GM18858 (cell line): ENCODE results near the gene ANKRD16.
"Not testable (repeated sequence)": the region's sequence is repeated elsewhere in the genome, so short reads cannot be mapped to it uniquely, and the experiment has no call there.

ENCODE experiments used
- ATAC-seq: cut with Tn5 transposase; IDR thresholded peaks from one replicate; pipeline ENCODE4 v1.9.1; 2021; ENCODE audit not compliant: unreplicated experiment

ANKRD16 gene

DNA sequence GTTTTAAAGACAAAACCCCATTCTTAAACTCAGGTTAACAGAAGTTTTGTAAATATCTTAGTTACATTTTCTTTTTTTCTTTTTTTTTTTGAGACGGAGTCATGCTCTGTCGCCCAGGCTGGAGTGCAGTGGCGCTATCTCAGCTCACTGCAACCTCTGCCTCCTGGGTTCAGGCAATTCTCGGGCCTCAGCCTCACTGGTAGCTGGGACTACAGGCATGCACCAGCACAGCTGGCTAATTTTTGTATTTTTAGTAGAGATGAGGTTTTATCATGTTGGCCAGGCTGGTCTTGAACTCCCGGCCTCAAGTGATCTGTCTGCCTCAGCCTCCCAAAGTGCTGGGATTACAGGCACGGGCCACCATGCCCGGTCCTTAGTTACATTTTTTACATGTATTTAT is 12.7 kb downstream of the ANKRD16 start:
- ATAC-seq = not testable (repeated sequence)

- ATAC-seq = no peak
Observed at GRCh38 chr10:5876181-5876768, 13.4 kb downstream of the ANKRD16 start.

GRCh38 chr10:5873515-5873995 is 16.1 kb downstream of the ANKRD16 start:
- no peak for ATAC-seq

- no peak for ATAC-seq
Observed at GRCh38 chr10:5871596-5871995, 18.1 kb downstream of the ANKRD16 start.

- no peak for ATAC-seq
Observed at GRCh38 chr10:5869156-5869555, 20.5 kb downstream of the ANKRD16 start.

- ATAC-seq = not testable (repeated sequence)
Observed at GRCh38 chr10:5868383-5868782, 21.3 kb downstream of the ANKRD16 start.

- not testable (repeated sequence) for ATAC-seq
Observed at GRCh38 chr10:5867091-5867615, 22.5 kb downstream of the ANKRD16 start.

DNA sequence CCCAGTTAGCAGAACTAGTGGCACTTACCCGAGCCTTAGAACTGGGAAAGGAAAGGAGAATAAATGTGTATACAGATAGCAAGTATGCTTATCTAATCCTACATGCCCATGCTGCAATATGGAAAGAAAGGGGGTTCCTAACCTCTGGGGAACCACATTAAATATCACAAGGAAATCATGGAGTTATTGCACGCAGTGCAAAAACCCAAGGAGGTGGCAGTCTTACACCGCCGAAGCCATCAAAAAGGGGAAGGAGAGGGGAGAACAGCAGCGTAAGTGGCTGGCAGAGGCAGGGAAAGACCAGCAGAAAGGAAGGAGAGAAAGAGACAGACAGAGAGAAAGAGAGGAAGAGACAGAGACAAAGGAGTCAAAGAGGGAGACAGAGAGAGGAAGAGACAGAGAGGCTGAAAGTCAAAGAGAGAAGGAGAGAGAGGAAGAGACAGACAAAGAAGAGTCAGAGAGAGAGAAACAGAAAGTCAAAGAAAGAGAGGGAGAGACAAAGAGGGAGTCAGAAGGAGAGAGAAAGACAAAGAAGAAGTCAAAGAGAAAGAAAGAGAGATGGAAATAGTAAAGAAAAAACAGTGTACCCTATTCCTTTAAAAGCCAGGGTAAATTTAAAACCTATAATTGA is 23.1 kb downstream of the ANKRD16 start:
- not testable (repeated sequence) for ATAC-seq

DNA sequence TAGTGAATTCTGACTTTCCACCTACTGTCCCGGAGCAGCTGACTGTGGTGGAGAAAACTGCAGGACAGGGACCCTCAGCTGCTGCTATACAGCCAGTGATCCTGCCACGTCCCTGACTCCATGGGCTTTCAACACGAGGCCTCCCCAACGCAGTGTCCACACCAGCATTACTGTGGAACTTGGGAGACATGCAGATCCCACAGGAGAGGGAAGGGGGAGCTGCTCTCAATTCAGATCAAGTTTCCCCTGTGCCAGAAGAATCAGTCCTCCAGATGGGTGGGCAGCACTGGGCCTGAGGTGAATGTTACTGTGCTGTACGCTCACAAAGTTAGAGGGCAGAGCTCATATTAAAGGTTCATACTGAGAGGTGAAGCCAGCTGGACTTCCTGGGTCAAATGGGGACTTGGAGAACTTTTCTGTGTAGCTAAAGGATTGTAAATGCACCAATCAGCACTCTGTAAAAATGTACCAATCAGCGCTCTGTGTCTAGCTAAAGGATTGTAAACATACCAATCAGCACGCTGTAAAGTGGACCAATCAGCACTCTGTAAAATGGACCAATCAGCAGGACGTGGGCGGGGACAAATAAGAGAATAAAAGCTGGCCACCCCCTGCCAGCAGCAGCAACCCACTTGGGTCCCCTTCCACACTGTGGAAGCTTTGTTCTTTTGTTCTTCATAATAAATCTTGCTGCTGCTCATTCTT is 26.6 kb downstream of the ANKRD16 start:
- ATAC-seq = not testable (repeated sequence)

GRCh38 chr10:5862360-5862961 is 27.2 kb downstream of the ANKRD16 start:
- ATAC-seq = peak; percentile 95

DNA sequence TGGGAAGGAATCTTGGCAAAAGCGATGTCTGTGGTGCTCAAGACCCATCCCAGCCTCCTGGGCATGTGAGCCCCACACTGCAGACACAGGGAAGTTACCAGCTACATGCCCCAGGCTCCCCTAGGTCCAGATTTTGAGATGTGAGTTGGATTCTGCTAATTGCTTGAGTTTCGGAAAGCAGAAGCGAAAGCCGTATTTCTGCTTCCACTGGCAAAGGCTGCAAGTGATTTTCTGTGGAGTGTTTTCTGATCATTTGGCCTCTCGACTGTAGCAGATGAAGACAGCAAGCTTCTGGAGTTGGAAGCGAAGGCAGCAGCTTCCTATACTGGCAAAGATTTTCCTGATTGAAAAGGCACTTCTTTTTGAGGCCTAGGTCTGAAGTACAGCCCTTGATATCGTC is 29.6 kb downstream of the ANKRD16 start:
- no peak for ATAC-seq

- ATAC-seq = no peak
Observed at GRCh38 chr10:5858811-5859210, 30.9 kb downstream of the ANKRD16 start.

GRCh38 chr10:5856701-5857004 is 33.0 kb downstream of the ANKRD16 start:
- ATAC-seq = no peak

DNA sequence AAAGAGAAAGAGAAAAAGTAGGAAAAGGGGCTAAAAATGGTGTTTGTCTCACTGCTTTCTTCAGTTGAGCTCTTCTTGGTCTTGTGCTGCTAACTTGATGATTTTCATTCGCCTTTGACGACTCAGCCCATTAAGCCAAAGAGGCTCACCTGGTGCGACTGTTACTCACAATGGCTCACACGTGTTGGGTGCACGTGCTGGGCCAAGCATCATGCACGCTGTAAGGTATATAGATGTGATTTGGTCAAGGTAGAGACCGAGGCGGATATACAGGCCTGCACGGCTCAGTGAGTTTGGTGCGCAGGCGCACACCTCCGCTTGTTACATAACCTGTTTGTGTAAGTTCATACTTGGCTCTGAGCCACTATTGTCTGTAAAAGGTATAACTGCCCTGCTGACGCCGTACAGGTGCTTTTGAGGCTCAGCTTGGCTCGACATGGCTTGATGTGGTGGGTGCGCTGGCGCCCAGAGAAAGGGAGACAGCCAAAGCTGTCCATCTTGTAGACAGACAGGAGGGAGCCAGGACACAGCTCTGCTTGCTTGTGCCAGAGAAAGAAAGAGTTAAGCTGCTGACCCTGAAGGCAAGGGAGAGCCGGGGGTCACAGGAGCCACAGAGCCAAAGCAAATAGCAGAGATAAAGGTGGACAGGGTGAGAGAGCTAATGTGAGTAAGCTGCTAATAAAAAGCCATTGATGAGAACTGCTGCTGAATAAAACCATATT is 33.6 kb downstream of the ANKRD16 start:
- no peak for ATAC-seq

DNA sequence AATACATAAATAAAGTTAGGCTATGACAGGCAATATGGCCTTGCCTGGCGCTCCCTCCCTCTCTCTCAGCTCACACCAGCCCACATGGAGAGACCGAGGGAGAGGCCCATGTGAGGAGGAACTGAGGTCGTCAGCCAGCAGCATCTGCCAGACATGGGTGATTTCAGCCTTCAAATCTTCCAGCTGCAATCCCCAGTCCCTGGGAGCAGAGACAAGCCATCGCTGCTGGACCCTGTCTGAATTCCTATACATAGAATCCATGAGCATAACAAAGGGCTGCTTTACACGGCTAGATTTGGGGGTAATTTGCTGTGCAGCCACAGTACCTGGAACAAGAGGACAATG is 35.6 kb downstream of the ANKRD16 start:
- ATAC-seq = no peak

GRCh38 chr10:5846667-5847066 is 43.0 kb downstream of the ANKRD16 start:
- ATAC-seq = not testable (repeated sequence)

- ATAC-seq = no peak
Observed at GRCh38 chr10:5844345-5845055, 45.2 kb downstream of the ANKRD16 start.

DNA sequence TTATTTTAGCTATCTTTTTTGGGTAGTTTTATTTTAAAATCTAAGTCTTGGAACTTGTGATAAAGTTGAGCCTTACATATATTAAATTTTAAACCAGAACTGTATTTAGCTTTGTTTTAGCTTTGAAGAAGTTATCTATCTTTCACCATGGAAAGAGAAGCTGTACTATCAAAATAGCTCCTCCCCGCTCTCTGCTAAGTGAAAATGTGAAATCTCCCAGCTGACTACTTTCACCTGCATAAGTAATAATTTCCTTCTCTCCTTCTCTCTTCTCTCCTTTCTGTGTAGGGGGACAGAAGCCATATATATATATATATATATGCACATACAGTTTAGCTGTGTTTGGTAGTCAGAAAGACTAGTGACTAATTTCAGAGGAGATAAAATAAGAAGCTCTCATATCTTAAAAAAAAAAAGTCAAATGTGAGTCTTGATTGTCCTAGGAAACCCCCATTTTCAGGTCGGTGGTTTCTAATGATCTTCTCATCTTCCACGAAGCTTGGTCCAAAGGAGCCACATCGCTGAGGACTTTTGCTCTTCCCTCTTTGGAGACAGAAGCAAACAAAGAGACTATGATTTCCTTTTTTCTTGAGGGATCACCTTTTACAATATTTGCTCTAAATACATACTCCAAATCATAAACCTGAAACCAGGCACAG is 45.9 kb downstream of the ANKRD16 start:
- no peak for ATAC-seq

DNA sequence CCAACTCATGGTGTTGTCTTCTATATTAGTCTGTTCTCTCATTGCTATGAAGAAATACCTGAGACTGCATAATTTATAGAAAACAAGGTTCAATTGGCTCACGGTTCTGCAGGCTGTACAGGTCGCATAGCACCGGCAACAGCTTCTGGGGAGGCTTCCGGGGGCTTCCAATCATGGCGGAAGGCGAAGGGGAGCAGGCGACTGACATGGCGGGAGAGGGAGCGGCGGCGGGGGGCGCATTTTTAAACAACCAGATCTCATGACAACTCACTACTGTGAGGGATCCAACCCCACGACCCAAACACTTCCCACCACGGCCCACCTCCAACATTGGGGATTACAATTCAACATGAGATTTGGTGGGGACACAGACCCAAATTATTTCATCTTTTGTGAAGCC is 47.7 kb downstream of the ANKRD16 start:
- no peak for ATAC-seq
